DOHH2 (cell line): ENCODE measurements around the gene CELF5.

ENCODE experiments used
- CTCF ChIP-seq: fragments of 200-600 bp; sonication (generic); IDR thresholded peaks from one replicate; pipeline ENCODE4 v1.5.1; 2014; ENCODE audit warnings: antibody characterized with exemption, mild to moderate bottlenecking, low read depth, low read length; ENCODE audit not compliant: poor library complexity, severe bottlenecking
- EZH2phosphoT487 ChIP-seq: fragments of 200-600 bp; sonication (generic); IDR thresholded peaks from 2 replicates; pipeline ENCODE4 v1.6.1; 2017; ENCODE audit warnings: borderline replicate concordance, mild to moderate bottlenecking, antibody characterized with exemption, low read length, moderate library complexity, mixed read lengths

DNA sequence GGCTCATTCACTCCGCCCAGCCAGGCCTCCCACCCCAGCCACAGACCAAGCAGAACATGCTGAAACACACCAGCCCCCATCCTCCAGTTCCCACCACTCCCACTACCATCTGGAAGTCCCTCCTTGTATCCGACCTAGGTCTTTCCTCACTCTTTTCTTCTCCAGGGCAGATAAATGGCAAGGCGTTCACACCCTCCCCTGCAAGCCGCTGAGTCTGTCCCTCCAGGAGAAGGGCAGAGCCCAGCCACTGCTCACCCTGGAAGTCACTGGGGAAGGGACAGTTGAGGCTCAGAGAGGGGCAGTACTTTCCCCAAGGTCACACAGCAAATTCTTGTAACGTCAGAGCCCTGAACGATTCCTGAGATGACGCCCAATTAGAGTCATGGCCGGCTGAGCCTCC is 96.4 kb downstream of the CELF5 start:
- TF ChIP-seq CTCF (no peak), EZH2phosphoT487 (no peak)
